Measurements from ENCODE around the gene PPP2CA. TPM values are rescaled to one million over a fixed set of nuclear protein-coding genes. Genes with fewer than 3 reads are reported as not detected.
"Not testable (repeated sequence)": the region's sequence is repeated elsewhere in the genome, so short reads cannot be mapped to it uniquely, and the experiment has no call there.

PPP2CA gene
- total RNA-seq, 2 experiments from 2014 or later = 188 to 195 TPM

DNA sequence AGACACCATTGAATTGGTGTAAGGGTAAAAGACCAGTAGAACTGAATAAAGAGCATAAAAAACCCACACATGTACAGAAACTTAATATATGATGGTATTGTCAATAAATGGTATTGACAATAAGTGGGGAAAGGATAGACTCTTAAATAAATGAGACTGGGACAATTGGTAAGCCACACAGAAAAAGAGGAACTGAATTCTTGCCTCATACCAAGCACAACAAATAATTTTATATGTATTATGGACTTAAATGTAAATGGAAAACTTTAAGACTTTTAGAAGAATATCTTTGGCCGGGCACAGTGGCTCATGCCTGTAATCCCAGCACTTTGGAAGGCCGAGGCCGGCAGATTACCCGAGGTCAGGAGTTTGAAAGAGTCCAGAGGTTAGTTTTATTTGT, 37.9 kb upstream of the PPP2CA start:
- CTCF ChIA-PET = no interaction called here
- DNase-seq (no peak), ATAC-seq (ENCODE audit: poor library complexity) (no peak)
- Mint-ChIP-seq H3K36me3 (ENCODE audit: low read depth) (no peaks in the 10 kb centered on the region), H3K4me3 (no peak overlapping the region), H3K4me1 (ENCODE audit: low read depth) (no peaks in the 10 kb centered on the region), H3K27me3 (no peaks in the 10 kb centered on the region), H3K27ac (no peak overlapping the region), H3K9me3 (peaks cover 7% of the 10 kb centered on the region)
- peaks cover 4 to 18% of the 10 kb centered on the region in 2 experiments for H3K9me3 ChIP-seq (ENCODE audit: control insufficient read depth in 1 of 2, insufficient read depth in 1 of 2, low read length in 2 of 2)
- no peak overlapping the region for H3K4me3 ChIP-seq (ENCODE audit: low read length)
- TF ChIP-seq, protein P1, sequence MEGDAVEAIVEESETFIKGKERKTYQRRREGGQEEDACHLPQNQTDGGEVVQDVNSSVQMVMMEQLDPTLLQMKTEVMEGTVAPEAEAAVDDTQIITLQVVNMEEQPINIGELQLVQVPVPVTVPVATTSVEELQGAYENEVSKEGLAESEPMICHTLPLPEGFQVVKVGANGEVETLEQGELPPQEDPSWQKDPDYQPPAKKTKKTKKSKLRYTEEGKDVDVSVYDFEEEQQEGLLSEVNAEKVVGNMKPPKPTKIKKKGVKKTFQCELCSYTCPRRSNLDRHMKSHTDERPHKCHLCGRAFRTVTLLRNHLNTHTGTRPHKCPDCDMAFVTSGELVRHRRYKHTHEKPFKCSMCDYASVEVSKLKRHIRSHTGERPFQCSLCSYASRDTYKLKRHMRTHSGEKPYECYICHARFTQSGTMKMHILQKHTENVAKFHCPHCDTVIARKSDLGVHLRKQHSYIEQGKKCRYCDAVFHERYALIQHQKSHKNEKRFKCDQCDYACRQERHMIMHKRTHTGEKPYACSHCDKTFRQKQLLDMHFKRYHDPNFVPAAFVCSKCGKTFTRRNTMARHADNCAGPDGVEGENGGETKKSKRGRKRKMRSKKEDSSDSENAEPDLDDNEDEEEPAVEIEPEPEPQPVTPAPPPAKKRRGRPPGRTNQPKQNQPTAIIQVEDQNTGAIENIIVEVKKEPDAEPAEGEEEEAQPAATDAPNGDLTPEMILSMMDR (IDR thresholded peaks at IDR 0.05) = no peak
- H3K27ac ChIP-seq (ENCODE audit: low read depth in 1 of 2, low read length in 2 of 2) = no peak overlapping the region
- H3K36me3 ChIP-seq (ENCODE audit: insufficient read depth, low read length) = no peaks in the 10 kb centered on the region
- intact Hi-C loops (cut with DNase I, micrococcal nuclease) = no loop called here
- H3K27me3 ChIP-seq (ENCODE audit: control insufficient read depth in 1 of 2, insufficient read depth in 2 of 2, low read length in 2 of 2) = no peaks in the 10 kb centered on the region
- no peaks in the 10 kb centered on the region for H3K4me1 ChIP-seq (ENCODE audit: insufficient read depth, low read length)
- POLR2A ChIA-PET = no interaction called here

DNA sequence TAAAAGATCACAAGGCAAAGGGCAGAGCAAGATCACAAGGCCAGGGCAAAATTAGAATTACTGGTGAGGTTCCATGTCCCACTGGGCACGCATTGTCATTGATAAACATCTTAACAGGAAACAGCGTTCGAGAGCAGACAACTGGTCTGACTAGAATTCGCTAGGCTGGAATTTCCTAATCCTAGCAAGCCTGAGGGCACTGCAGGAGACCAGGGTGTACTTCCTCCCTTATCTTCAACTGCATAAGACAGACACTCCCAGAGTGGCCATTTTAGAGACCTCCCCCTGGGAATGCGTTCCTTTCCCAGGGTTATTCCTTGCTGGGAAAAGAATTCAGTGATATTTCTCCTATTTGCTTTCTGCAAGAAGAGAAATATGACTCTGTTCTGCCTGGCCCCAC, 36.8 kb upstream of the PPP2CA start:
- DNase-seq; H3K27ac ChIP-seq (ENCODE audit: low read depth in 1 of 2, low read length in 2 of 2); H3K4me3 Mint-ChIP-seq; H3K4me1 ChIP-seq (ENCODE audit: insufficient read depth, low read length); H3K4me1 Mint-ChIP-seq (ENCODE audit: low read depth); CTCF ChIA-PET; H3K27me3 Mint-ChIP-seq; H3K36me3 ChIP-seq (ENCODE audit: insufficient read depth, low read length); H3K4me3 ChIP-seq (ENCODE audit: low read length); H3K36me3 Mint-ChIP-seq (ENCODE audit: low read depth); POLR2A ChIA-PET; ATAC-seq (ENCODE audit: poor library complexity); H3K9me3 Mint-ChIP-seq; H3K27me3 ChIP-seq (ENCODE audit: control insufficient read depth in 1 of 2, insufficient read depth in 2 of 2, low read length in 2 of 2); intact Hi-C loops (cut with DNase I, micrococcal nuclease); H3K27ac Mint-ChIP-seq: not testable (repeated sequence)
- peaks cover 4 to 18% of the 10 kb centered on the region in 2 experiments for H3K9me3 ChIP-seq (ENCODE audit: control insufficient read depth in 1 of 2, insufficient read depth in 1 of 2, low read length in 2 of 2)

DNA sequence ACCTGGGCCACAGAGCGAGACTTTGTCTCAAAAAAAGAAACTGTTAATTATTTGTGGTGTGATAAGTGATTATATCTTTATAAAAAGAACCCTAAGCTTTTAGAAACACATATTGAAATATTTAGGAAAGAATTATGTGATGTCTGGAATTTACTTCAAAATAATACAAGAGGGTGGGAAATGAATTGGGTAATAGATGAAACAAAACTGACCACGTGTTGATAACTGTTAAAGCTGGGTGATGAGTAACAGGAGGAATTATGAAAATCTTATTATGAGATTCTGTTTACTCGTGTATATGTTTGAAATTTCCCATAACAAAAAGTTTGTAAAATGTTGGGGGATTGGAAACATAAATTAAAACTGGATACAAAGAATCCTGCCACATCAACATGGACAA, 33.0 kb upstream of the PPP2CA start:
- Histone ChIP-seq H3K27ac (ENCODE audit: low read depth in 1 of 2, low read length in 2 of 2) (no peak overlapping the region), H3K4me3 (ENCODE audit: low read length) (no peak overlapping the region), H3K9me3 (ENCODE audit: control insufficient read depth in 1 of 2, insufficient read depth in 1 of 2, low read length in 2 of 2) (peaks cover 0 to 13% of the 10 kb centered on the region in 2 experiments), H3K4me1 (ENCODE audit: insufficient read depth, low read length) (no peaks in the 10 kb centered on the region), H3K27me3 (ENCODE audit: control insufficient read depth in 1 of 2, insufficient read depth in 2 of 2, low read length in 2 of 2) (no peaks in the 10 kb centered on the region), H3K36me3 (ENCODE audit: insufficient read depth, low read length) (no peaks in the 10 kb centered on the region)
- ChIA-PET POLR2A (no interaction called here), CTCF (interaction anchor here (0.7 to 1.0 kb wide), 2 partner anchors 15 to 567 kb away, joined by 3 to 4 read pairs; no protein-coding TSS in a partner anchor)
- H3K27me3 Mint-ChIP-seq = no peaks in the 10 kb centered on the region
- H3K27ac Mint-ChIP-seq = no peak overlapping the region
- no peak overlapping the region for H3K4me3 Mint-ChIP-seq
- H3K9me3 Mint-ChIP-seq = peaks cover 3% of the 10 kb centered on the region
- DNase-seq = no peak
- no peaks in the 10 kb centered on the region for H3K36me3 Mint-ChIP-seq (ENCODE audit: low read depth)
- TF ChIP-seq, protein P1 (IDR thresholded peaks at IDR 0.05) = no peak
- no peaks in the 10 kb centered on the region for H3K4me1 Mint-ChIP-seq (ENCODE audit: low read depth)
- intact Hi-C loops (cut with DNase I, micrococcal nuclease) = no loop called here
- ATAC-seq (ENCODE audit: poor library complexity) = no peak

DNA sequence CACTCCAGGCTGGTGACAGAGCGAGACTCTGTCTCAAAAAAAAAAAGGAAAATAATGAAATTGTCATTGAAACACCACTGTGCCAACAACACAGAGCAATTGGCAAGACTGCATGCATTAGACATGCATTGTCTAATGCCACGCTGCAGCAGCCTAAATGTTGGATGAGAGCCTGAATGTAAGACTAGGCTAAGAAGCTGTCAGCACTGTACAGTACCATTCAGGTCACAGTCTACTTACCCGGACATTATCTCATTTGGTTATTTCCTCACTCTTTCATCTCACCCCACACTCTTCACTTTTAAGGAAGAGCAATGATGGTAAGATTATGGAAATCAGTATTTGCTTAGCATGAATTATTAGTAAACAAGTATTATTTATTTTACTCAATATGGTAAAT, 31.3 kb upstream of the PPP2CA start:
- ATAC-seq (ENCODE audit: poor library complexity) (no peak), DNase-seq (no peak)
- Mint-ChIP-seq H3K4me1 (ENCODE audit: low read depth) (no peaks in the 10 kb centered on the region), H3K4me3 (no peak overlapping the region), H3K27ac (no peak overlapping the region), H3K9me3 (no peaks in the 10 kb centered on the region), H3K27me3 (peaks cover 6% of the 10 kb centered on the region), H3K36me3 (ENCODE audit: low read depth) (no peaks in the 10 kb centered on the region)
- TF ChIP-seq, protein P1 (IDR thresholded peaks at IDR 0.05) = no peak
- POLR2A ChIA-PET = no interaction called here
- peaks cover 0 to 5% of the 10 kb centered on the region in 2 experiments for H3K9me3 ChIP-seq (ENCODE audit: control insufficient read depth in 1 of 2, insufficient read depth in 1 of 2, low read length in 2 of 2)
- H3K27ac ChIP-seq (ENCODE audit: low read depth in 1 of 2, low read length in 2 of 2) = no peak overlapping the region
- intact Hi-C loops (cut with DNase I, micrococcal nuclease) = no loop called here
- H3K27me3 ChIP-seq (ENCODE audit: control insufficient read depth in 1 of 2, insufficient read depth in 2 of 2, low read length in 2 of 2) = no peaks in the 10 kb centered on the region
- CTCF ChIA-PET = no interaction called here
- H3K36me3 ChIP-seq (ENCODE audit: insufficient read depth, low read length) = no peaks in the 10 kb centered on the region
- H3K4me1 ChIP-seq (ENCODE audit: insufficient read depth, low read length) = no peaks in the 10 kb centered on the region
- no peak overlapping the region for H3K4me3 ChIP-seq (ENCODE audit: low read length)

Data from CD4-positive, alpha-beta T cell (primary cell).